HG03135 (cell line): ENCODE data around the gene ANAPC4.
A peak's percentile ranks its signal among the peaks of the same experiment; 100 is the strongest.
"Not testable (repeated sequence)": the region's sequence is repeated elsewhere in the genome, so short reads cannot be mapped to it uniquely, and the experiment has no call there.

Source experiments
- ATAC-seq: cut with Tn5 transposase; IDR thresholded peaks from one replicate; pipeline ENCODE4 v1.9.1; 2021; ENCODE audit warnings: mild to moderate bottlenecking, moderate library complexity; ENCODE audit not compliant: unreplicated experiment

ANAPC4 gene

GRCh38 chr4:25376754-25377571 lies at the start of gene ANAPC4:
Gene ANAPC4, plus strand, starts transcription at chr4:25377263. Its CDS starts 165 bp downstream, at chr4:25377428.
- ATAC-seq = peak; percentile 97

DNA sequence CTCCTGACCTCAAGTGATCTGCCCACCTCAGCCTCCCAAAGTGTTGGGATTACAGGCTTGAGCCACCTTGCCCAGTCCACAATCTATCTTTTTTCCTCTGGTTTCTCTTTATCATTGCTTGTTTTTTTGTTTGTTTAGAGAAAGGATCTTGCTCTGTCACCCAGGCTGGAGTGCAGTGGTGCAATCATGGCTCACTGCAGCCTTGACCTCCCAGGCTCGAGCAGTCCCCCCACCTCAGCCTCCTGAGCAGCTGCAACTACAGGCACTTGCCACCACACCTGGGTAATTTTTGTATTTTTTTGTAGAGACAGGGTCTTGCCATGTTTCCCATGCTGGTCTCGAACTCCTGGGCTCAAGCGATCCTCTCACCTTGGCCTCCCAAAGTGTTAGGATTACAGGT lies 48.6 kb upstream of the ANAPC4 start:
- not testable (repeated sequence) for ATAC-seq

DNA sequence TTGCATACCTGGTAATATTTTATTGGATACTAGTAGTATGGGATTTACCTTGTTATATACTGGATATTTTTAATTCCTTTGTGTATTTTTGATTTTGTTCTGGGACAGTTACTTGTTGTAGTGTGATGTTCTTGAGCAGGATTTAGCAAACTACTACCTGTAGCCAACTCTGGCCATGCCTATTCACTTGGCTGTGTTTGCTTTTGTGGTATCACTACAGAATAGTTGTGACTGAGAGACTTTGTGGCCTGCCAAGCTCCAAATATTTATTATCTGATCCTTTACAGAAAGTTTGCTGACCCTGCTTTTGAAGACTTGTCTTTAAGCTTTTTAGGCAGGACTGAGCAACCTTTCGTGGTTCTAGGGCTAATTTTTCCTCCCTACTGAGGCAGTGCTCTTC lies 46.7 kb upstream of the ANAPC4 start:
- no peak for ATAC-seq

- ATAC-seq = peak; percentile 76
Observed at GRCh38 chr4:25330905-25331808, 45.9 kb upstream of the ANAPC4 start.

- ATAC-seq = no peak
Observed at GRCh38 chr4:25343671-25344070, 33.4 kb upstream of the ANAPC4 start.

GRCh38 chr4:25345744-25346143 lies 31.3 kb upstream of the ANAPC4 start:
- no peak for ATAC-seq

DNA sequence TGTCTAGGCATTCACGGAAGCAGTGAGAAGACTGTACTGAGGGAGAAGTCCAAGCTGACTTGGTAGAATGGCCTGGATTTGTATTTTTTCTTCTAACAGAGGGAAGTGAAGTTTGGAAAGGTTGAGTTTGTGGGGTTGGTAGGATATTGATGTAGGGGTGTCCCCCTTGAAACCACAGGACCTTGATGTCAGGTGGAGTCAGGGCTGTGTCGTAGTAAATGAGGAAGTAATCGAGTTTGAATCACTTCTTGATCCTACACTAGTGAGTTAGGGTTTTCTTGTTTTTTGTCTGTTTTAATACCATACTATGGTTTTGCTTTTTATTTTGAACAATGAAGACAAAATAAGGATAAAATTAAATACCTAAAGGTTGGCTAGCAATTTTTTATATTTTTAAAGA lies 30.1 kb upstream of the ANAPC4 start:
- ATAC-seq = peak; percentile 70

- no peak for ATAC-seq
Observed at GRCh38 chr4:25347473-25347872, 29.6 kb upstream of the ANAPC4 start.

GRCh38 chr4:25347971-25348370 lies 29.1 kb upstream of the ANAPC4 start:
- no peak for ATAC-seq

DNA sequence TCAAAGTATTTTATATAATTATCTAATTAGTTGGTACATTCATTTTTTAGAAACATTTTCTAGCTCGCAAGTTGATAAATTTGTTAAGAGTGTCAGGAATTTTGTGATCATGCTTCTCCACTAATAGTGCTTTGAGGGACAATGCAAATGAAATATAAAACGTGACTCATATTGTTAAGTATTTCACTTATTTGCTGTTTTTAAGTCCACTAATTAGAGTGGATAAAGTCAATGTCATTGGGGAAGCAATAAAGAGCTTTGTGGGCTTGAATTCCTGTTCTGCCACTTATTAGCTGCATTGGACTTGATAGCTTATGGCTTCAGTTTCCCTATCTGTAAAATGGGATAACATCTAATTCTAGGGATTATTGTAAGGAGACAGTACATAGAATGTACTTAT lies 26.5 kb upstream of the ANAPC4 start:
- no peak for ATAC-seq

GRCh38 chr4:25351777-25352416 lies 25.2 kb upstream of the ANAPC4 start:
- ATAC-seq = no peak

GRCh38 chr4:25356068-25356467 lies 21.0 kb upstream of the ANAPC4 start:
- no peak for ATAC-seq

- ATAC-seq = no peak
Observed at GRCh38 chr4:25358515-25359275, 18.4 kb upstream of the ANAPC4 start.

DNA sequence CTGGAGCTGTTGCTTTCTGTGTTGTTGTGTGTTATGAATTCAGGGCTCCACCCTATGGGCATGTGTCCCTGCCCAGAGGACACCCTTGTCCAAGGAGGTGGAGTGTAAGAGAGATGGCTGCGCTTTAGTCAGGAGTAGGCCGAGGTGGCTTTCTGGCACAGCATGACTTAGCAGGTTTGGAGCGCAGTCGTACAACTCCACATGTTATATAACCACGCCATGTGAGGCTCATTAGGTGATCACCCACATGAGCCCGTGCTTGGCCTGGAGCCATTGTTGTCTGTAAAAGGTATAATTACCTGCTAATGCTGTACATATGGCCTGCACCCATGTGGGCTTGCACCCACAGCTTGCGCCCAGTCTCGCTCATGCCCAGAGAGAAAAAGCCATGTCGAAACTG lies 15.8 kb upstream of the ANAPC4 start:
- no peak for ATAC-seq

DNA sequence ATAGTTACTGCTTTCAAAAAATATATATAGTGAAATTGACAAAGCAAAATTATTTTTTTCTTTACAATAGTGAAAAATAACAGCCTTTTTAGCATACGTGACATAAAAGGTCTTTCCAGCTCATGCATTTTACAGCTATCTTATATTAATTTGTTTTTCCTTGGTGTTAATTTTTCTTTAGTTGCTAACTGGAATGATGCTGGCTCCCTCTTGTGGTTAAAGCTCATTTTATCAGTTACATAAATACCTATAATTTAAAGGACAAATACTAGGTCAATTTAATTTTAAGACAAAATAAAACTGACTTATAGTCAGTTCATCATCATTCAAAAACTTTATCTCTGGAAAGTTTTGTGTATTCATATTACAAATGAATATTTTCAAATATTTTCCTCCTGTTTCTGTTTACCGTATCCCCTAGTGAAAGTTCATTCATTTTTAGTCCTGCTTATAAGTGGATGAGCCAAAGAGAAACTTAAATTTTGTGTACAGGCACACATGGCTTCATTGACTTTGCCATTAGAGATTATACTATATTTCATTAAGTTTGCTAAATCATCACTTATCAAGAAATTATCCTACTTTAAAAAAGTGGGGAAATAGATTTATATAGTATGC lies 9.9 kb upstream of the ANAPC4 start:
- ATAC-seq = no peak

- no peak for ATAC-seq
Observed at GRCh38 chr4:25367877-25368276, 9.2 kb upstream of the ANAPC4 start.

DNA sequence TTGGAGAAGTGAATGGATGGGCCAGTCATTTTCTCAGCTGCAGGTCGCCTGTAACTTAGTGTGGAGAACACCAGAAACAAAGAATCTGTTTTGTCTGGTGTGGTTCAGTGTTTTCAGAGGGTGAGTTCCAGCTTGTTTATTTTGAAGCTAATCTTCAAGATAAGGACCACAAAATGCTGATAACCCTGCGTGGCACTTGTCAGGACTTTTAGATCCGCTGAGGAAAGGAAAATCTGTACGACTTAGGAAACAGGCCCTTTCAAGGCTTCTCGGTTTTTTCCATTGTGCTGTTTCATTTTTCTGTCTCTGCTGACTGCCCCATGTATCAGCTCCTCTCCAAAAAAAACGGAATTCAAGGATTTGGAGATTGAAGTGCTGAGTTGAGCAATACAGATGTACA lies 8.7 kb upstream of the ANAPC4 start:
- no peak for ATAC-seq

- ATAC-seq = no peak
Observed at GRCh38 chr4:25370242-25370641, 6.8 kb upstream of the ANAPC4 start.

DNA sequence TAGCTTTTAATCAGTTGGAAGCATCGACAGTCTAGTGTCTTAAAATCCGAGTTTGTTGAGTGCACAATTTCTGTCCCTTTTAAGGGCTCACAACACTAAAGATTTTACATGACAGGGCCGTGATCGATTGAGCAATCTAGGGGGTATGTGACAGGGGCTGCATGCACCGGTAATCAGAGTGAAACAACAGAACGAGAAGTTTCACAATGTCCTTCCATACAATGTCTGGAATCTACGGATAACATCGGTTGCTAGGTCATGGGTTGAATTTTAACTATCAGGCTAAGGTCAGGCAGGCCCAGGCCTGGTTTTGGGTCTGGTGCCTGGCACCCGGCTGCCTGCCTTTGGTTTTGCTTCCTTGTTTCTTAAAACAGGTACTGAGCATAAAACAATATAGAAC lies 4.5 kb upstream of the ANAPC4 start:
- not testable (repeated sequence) for ATAC-seq
